Mesenchymal stem cell (in vitro differentiated cells and primary cell): ENCODE data around the gene PLA2G2D.

ENCODE experiments used
- DNase-seq: peaks from one replicate; pipeline ENCODE4 v3.0.0-alpha.2; 2013
- H2AFZ ChIP-seq: one replicate; pipeline ENCODE4 v1.6.1; 2013; ENCODE audit warnings: low read depth, mild to moderate bottlenecking, control low read depth, inconsistent platforms, low read length, moderate library complexity
- H2AK5ac ChIP-seq: 2 replicates; pipeline ENCODE4 v1.6.1; 2013; ENCODE audit warnings: low read length, moderate library complexity, mild to moderate bottlenecking, inconsistent platforms; ENCODE audit not compliant: severe bottlenecking
- H2BK120ac ChIP-seq: one replicate; pipeline ENCODE4 v1.6.1; 2013; ENCODE audit warnings: low read depth, mild to moderate bottlenecking, inconsistent platforms, low read length, moderate library complexity
- H2BK12ac ChIP-seq, 2 experiments: one replicate each; pipeline ENCODE4 v1.6.1; 2013; ENCODE audit warnings: inconsistent platforms in 2 of 2, low read length in 2 of 2, mild to moderate bottlenecking in 2 of 2, moderate library complexity in 2 of 2, control low read depth in 1 of 2
- H2BK15ac ChIP-seq: one replicate; pipeline ENCODE4 v1.6.1; 2013; ENCODE audit warnings: mild to moderate bottlenecking, low read depth, inconsistent platforms; ENCODE audit not compliant: poor library complexity, severe bottlenecking
- H2BK5ac ChIP-seq: 2 replicates; pipeline ENCODE4 v1.6.1; 2013; ENCODE audit warnings: low read depth, mild to moderate bottlenecking, low read length, control low read depth, inconsistent platforms; ENCODE audit not compliant: poor library complexity, severe bottlenecking
- H3K14ac ChIP-seq, 2 experiments: one replicate each; pipeline ENCODE4 v1.6.1; 2013; ENCODE audit warnings: inconsistent platforms in 2 of 2, low read length in 2 of 2, control low read depth in 1 of 2, mild to moderate bottlenecking in 1 of 2, moderate library complexity in 1 of 2
- H3K18ac ChIP-seq, 2 experiments: one replicate each; pipeline ENCODE4 v1.6.1; 2013; ENCODE audit warnings: inconsistent platforms in 2 of 2, low read length in 2 of 2, control low read depth in 1 of 2, low read depth in 1 of 2, mild to moderate bottlenecking in 1 of 2
- H3K23ac ChIP-seq, 2 experiments: one replicate each; pipeline ENCODE4 v1.6.1; 2013; ENCODE audit warnings: inconsistent platforms in 2 of 2, low read length in 2 of 2, mild to moderate bottlenecking in 2 of 2, moderate library complexity in 2 of 2, control low read depth in 1 of 2
- H3K27ac ChIP-seq: 2 replicates; pipeline ENCODE4 v1.5.1; 2013; ENCODE audit warnings: mild to moderate bottlenecking, moderate library complexity, low read length, control low read depth, inconsistent platforms; ENCODE audit not compliant: poor library complexity, severe bottlenecking
- H3K27me3 ChIP-seq, 2 experiments: 2 replicates each; pipeline versions ENCODE4 v1.6.1 to v1.7.0; 2013; ENCODE audit warnings: low read length in 2 of 2, mild to moderate bottlenecking in 2 of 2, moderate library complexity in 2 of 2, control low read depth in 1 of 2, inconsistent platforms in 1 of 2; ENCODE audit not compliant: control insufficient read depth in 1 of 2, insufficient read depth in 1 of 2
- H3K36me3 ChIP-seq, 2 experiments: 2 replicates each; pipeline versions ENCODE4 v1.6.1 to v1.7.0; 2013; ENCODE audit warnings: low read length in 2 of 2, control low read depth in 1 of 2, inconsistent platforms in 1 of 2, low read depth in 1 of 2, mild to moderate bottlenecking in 1 of 2; ENCODE audit not compliant: insufficient read depth in 2 of 2, control insufficient read depth in 1 of 2
- H3K4ac ChIP-seq, 2 experiments: one replicate each; pipeline ENCODE4 v1.6.1; 2013; ENCODE audit warnings: inconsistent platforms in 2 of 2, low read length in 2 of 2, mild to moderate bottlenecking in 2 of 2, moderate library complexity in 2 of 2, control low read depth in 1 of 2, low read depth in 1 of 2
- H3K4me1 ChIP-seq: 2 replicates; pipeline ENCODE4 v1.6.1; 2013; ENCODE audit warnings: low read depth, low read length, control low read depth; ENCODE audit not compliant: control insufficient read depth, insufficient read depth
- H3K4me2 ChIP-seq: 2 replicates; pipeline ENCODE4 v1.6.1; 2013; ENCODE audit warnings: low read length, mild to moderate bottlenecking, inconsistent platforms; ENCODE audit not compliant: poor library complexity, severe bottlenecking
- H3K4me3 ChIP-seq, 2 experiments: 2 replicates each; pipeline versions ENCODE4 v1.5.1 to v1.7.0; 2013; ENCODE audit warnings: low read length in 2 of 2, mild to moderate bottlenecking in 2 of 2, control low read depth in 1 of 2, low read depth in 1 of 2; ENCODE audit not compliant: insufficient read depth in 1 of 2
- H3K79me1 ChIP-seq: replicated peaks from 2 replicates; pipeline ENCODE4 v1.6.1; 2013; ENCODE audit warnings: mild to moderate bottlenecking, control low read depth, low read length, inconsistent platforms; ENCODE audit not compliant: poor library complexity, severe bottlenecking
- H3K9ac ChIP-seq: 2 replicates; pipeline ENCODE4 v1.7.0; 2013; ENCODE audit warnings: mild to moderate bottlenecking, low read length, moderate library complexity
- H3K9me3 ChIP-seq: 2 replicates; pipeline ENCODE4 v1.7.0; 2013; ENCODE audit warnings: mild to moderate bottlenecking, low read length; ENCODE audit not compliant: control insufficient read depth
- H4K8ac ChIP-seq: one replicate; pipeline ENCODE4 v1.6.1; 2013; ENCODE audit warnings: inconsistent platforms, mild to moderate bottlenecking, low read length, moderate library complexity
- H4K91ac ChIP-seq: one replicate; pipeline ENCODE4 v1.6.1; 2013; ENCODE audit warnings: mild to moderate bottlenecking, low read length, inconsistent platforms
- WGBS: methylation state at CpG from one replicate; pipeline ENCODE4 v1.1.7; 2013; ENCODE audit warnings: mixed read lengths; 5-methylcytosine and 5-hydroxymethylcytosine counted together

Gene PLA2G2D

DNA sequence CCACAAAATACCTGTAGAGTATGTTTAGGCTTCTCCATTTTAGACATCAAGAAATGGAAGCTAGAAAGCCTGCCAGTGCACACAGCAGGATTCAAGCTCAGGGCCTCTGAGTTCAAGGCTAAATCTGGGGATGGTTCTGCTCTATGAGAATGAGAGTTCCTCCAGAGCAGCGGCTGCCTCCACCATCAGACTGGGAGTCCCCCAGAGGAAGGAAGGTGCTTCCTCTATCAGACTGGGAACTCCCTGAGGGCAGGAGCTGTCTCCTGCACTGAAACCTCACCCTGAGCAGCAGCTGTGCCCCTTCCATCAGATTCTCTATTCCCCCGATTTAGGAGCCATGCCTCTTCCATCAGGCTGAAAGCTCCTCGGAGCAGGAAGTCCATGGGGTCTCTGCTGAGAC is 29.2 kb downstream of the PLA2G2D start:
- H3K9me3 ChIP-seq: no peaks in the 10 kb centered on the region
- H3K4me1 ChIP-seq: no peaks in the 10 kb centered on the region
- no peak for DNase-seq
- no peak overlapping the region for H3K18ac ChIP-seq
- H2BK15ac ChIP-seq: no peak overlapping the region
- H3K79me1 ChIP-seq: no peaks in the 10 kb centered on the region
- no peak overlapping the region for H2AK5ac ChIP-seq
- H2AFZ ChIP-seq: no peak overlapping the region
- H3K14ac ChIP-seq: no peak overlapping the region
- H3K27me3 ChIP-seq: peaks cover 0 to 9% of the 10 kb centered on the region in 2 experiments
- no peak overlapping the region for H4K91ac ChIP-seq
- no peak overlapping the region for H3K23ac ChIP-seq
- H3K36me3 ChIP-seq: peaks cover 0 to 8% of the 10 kb centered on the region in 2 experiments
- no peak overlapping the region for H2BK12ac ChIP-seq
- no peak overlapping the region for H3K4me3 ChIP-seq
- no peak overlapping the region for H3K27ac ChIP-seq
- no peak overlapping the region for H3K4ac ChIP-seq
- WGBS: 82% methylated on average over 3 of the region's 3 CpGs
- no peak overlapping the region for H4K8ac ChIP-seq
- H2BK120ac ChIP-seq: no peak overlapping the region
- no peak overlapping the region for H3K9ac ChIP-seq
- no peak overlapping the region for H2BK5ac ChIP-seq
- H3K4me2 ChIP-seq: no peak overlapping the region

DNA sequence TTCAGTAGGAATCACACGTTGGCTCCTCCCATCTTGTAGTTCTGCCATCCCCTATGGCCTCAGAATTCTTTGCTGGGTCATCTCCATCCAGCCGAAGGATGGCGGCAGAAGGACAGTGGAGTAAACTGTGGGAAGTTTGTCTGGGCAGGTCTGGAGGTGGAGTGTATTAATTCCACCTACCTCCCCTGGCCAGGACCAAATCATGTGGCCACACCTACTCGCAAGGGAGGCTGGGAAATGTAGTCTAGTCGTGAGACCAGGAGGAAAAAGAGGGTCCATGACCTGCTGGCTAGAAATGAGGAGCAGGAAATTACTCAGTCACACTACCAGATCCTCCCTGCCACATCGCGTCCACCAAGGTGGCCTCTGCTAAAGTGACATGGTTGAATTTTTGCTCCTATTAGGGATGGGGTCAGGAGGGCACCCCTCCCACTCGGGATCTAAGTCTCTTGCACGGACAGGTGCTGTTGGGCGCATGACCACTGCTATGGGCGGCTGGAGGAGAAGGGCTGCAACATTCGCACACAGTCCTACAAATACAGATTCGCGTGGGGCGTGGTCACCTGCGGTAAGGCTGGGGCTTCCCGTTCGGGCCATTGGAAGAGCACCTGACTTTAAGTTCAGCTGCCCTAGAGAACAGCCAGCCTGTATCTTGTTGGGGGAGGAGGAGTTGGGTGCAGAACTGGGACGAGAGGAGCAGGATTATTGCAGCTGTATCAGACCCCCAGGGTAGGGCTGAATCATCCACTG is 29.8 kb downstream of the PLA2G2D start:
- no peak overlapping the region for H2BK5ac ChIP-seq
- no peak overlapping the region for H3K4me2 ChIP-seq
- no peaks in the 10 kb centered on the region for H3K4me1 ChIP-seq
- no peaks in the 10 kb centered on the region for H3K79me1 ChIP-seq
- H2BK12ac ChIP-seq: no peak overlapping the region
- peaks cover 0 to 12% of the 10 kb centered on the region in 2 experiments for H3K36me3 ChIP-seq
- H2BK120ac ChIP-seq: no peak overlapping the region
- no peak overlapping the region for H3K9ac ChIP-seq
- H3K9me3 ChIP-seq: no peaks in the 10 kb centered on the region
- H4K8ac ChIP-seq: no peak overlapping the region
- H2BK15ac ChIP-seq: no peak overlapping the region
- H3K14ac ChIP-seq: no peak overlapping the region
- H2AFZ ChIP-seq: no peak overlapping the region
- no peak overlapping the region for H3K18ac ChIP-seq
- H2AK5ac ChIP-seq: no peak overlapping the region
- no peak for DNase-seq
- H3K27me3 ChIP-seq: peaks cover 0 to 9% of the 10 kb centered on the region in 2 experiments
- H3K4ac ChIP-seq: no peak overlapping the region
- no peak overlapping the region for H3K27ac ChIP-seq
- WGBS: 83% methylated on average over 17 of the region's 19 CpGs
- H3K4me3 ChIP-seq: no peak overlapping the region
- H3K23ac ChIP-seq: no peak overlapping the region
- H4K91ac ChIP-seq: no peak overlapping the region

DNA sequence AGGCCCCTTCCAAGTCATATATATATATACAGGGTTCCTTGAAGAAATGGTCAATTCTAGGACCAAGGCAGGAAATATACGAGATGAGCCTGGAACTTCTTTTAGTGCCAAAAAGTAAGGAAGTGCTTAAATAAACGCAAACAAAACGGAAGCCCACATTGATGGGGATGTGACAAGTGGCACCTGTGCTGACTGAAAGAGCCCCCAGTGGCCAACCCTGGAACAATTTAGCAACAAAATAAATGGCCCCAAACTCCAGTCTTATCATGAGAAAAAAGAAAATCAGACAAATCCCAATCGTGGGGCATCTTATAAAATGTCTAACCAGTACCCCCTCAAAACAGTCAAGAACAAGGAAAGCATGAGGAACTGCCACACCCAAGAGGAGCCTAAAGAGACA is 31.7 kb downstream of the PLA2G2D start:
- Histone ChIP-seq H2AFZ (no peak overlapping the region), H3K18ac (no peak overlapping the region), H3K79me1 (no peaks in the 10 kb centered on the region)

DNA sequence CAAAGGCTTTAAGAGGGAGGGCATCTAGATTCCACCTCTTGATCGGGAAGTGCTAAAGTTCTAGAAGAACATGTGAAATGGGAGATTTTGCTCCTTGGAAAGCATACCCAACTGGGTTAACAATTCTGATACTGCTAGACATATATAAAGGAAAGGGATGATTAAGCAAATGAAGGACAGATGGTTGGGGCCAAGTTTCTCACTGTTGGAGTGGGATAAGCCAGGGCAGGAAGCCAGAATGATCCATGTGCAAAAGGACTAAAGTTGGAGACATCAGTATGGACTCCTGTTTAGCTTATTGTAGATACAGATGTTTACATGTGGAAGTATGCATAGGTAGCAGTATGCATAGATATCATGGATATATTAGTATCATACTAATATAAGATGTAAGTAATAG is 32.5 kb downstream of the PLA2G2D start:
- 100% methylated on average over 1 of the region's 1 CpG for WGBS
- no peaks in the 10 kb centered on the region for H3K79me1 ChIP-seq
- H4K8ac ChIP-seq: no peak overlapping the region
- H2AFZ ChIP-seq: no peak overlapping the region
- no peak overlapping the region for H3K4me2 ChIP-seq
- H3K4me3 ChIP-seq: no peak overlapping the region
- no peak overlapping the region for H3K14ac ChIP-seq
- H2BK5ac ChIP-seq: no peak overlapping the region
- H3K18ac ChIP-seq: no peak overlapping the region
- no peak for DNase-seq
- H3K9ac ChIP-seq: no peak overlapping the region
- no peak overlapping the region for H2AK5ac ChIP-seq
- H3K27me3 ChIP-seq: no peaks in the 10 kb centered on the region
- no peaks in the 10 kb centered on the region for H3K9me3 ChIP-seq
- H4K91ac ChIP-seq: no peak overlapping the region
- no peak overlapping the region for H3K4ac ChIP-seq
- no peak overlapping the region for H3K27ac ChIP-seq
- H3K36me3 ChIP-seq: peaks cover 0 to 12% of the 10 kb centered on the region in 2 experiments
- H2BK15ac ChIP-seq: no peak overlapping the region
- no peak overlapping the region for H2BK12ac ChIP-seq
- no peak overlapping the region for H2BK120ac ChIP-seq
- H3K4me1 ChIP-seq: no peaks in the 10 kb centered on the region
- H3K23ac ChIP-seq: no peak overlapping the region

More for the DNA sequence above, 31.7 kb downstream of the PLA2G2D start:
- peaks cover 0 to 4% of the 10 kb centered on the region in 2 experiments for H3K27me3 ChIP-seq
- H4K91ac ChIP-seq: no peak overlapping the region
- H2AK5ac ChIP-seq: no peak overlapping the region
- no peak for DNase-seq
- no peak overlapping the region for H2BK120ac ChIP-seq
- H3K36me3 ChIP-seq: peaks cover 0 to 12% of the 10 kb centered on the region in 2 experiments
- H3K9me3 ChIP-seq: no peaks in the 10 kb centered on the region
- H3K9ac ChIP-seq: no peak overlapping the region
- no peak overlapping the region for H3K14ac ChIP-seq
- H2BK12ac ChIP-seq: no peak overlapping the region
- no peak overlapping the region for H2BK15ac ChIP-seq
- no peak overlapping the region for H3K4me2 ChIP-seq
- no peak overlapping the region for H4K8ac ChIP-seq
- no peak overlapping the region for H3K23ac ChIP-seq
- no peak overlapping the region for H3K27ac ChIP-seq
- no peak overlapping the region for H2BK5ac ChIP-seq
- no peaks in the 10 kb centered on the region for H3K4me1 ChIP-seq
- H3K4me3 ChIP-seq: no peak overlapping the region
- H3K4ac ChIP-seq: no peak overlapping the region
- WGBS: 83% methylated on average over 4 of the region's 4 CpGs
